Stimulated activated CD8-positive, alpha-beta memory T cell treated with anti-CD3 and anti-CD28 coated beads, Interleukin-2, amount 100 ng/mL, for 48 hours (primary cell): ENCODE measurements around the gene PALB2.

ENCODE experiments used
- DNase-seq, 2 donors: peaks; one replicate each; pipeline ENCODE4 v3.0.0-alpha.2; 2020; ENCODE audit warnings: low read depth in 2 of 2

The PALB2 gene

GRCh38 chr16:23640931-23641765 lies at the start of gene PALB2, which contains the start of gene DCTN5:
PALB2 (minus strand) TSS chr16:23641310; CDS start chr16:23641157, 153 bp downstream.
DCTN5 (plus strand) TSS chr16:23641466; CDS start chr16:23641543, 77 bp downstream.
- DNase-seq = peak; percentile 80 to 86

GRCh38 chr16:23689442-23690187 lies 48.5 kb upstream of the PALB2 start:
- DNase-seq = no peak

- no peak for DNase-seq
Measured at GRCh38 chr16:23687034-23687808, 46.1 kb upstream of the PALB2 start.

- DNase-seq = no peak
Measured at GRCh38 chr16:23683487-23683886, 42.4 kb upstream of the PALB2 start.

- DNase-seq = no peak
Measured at GRCh38 chr16:23682181-23682580, 41.1 kb upstream of the PALB2 start.

GRCh38 chr16:23679986-23680336 lies 38.9 kb upstream of the PALB2 start:
- DNase-seq = no peak

- DNase-seq = peak in 1 of 2 donors; percentile 22
Measured at GRCh38 chr16:23679274-23679985, 38.3 kb upstream of the PALB2 start.

GRCh38 chr16:23678430-23679273 lies 37.5 kb upstream of the PALB2 start, which contains the start of gene PLK1:
PLK1 (plus strand) TSS chr16:23678889; CDS start chr16:23678933, 44 bp downstream.
- peak; percentile 74 to 76 for DNase-seq

- no peak for DNase-seq
Measured at GRCh38 chr16:23676924-23677480, 35.9 kb upstream of the PALB2 start.

- DNase-seq = no peak
Measured at GRCh38 chr16:23673971-23674614, 33.0 kb upstream of the PALB2 start.

- peak in 1 of 2 donors; percentile 40 for DNase-seq
Measured at GRCh38 chr16:23670137-23670776, 29.1 kb upstream of the PALB2 start.

GRCh38 chr16:23668873-23669272 lies 27.8 kb upstream of the PALB2 start:
- no peak for DNase-seq

GRCh38 chr16:23668225-23668624 lies 27.1 kb upstream of the PALB2 start:
- no peak for DNase-seq

GRCh38 chr16:23667355-23667659 lies 26.2 kb upstream of the PALB2 start:
- DNase-seq = no peak

GRCh38 chr16:23666571-23667354 lies 25.7 kb upstream of the PALB2 start:
- DNase-seq = no peak

- no peak for DNase-seq
Measured at GRCh38 chr16:23663918-23664317, 22.8 kb upstream of the PALB2 start.

- no peak for DNase-seq
Measured at GRCh38 chr16:23651943-23652468, 10.9 kb upstream of the PALB2 start.
